Kidney (tissue), 14 donors: ENCODE results near the gene CUL3. TPM values are rescaled to one million over a fixed set of nuclear protein-coding genes. Genes with fewer than 3 reads are reported as not detected.

Experiments
- DNase-seq, 5 donors: peaks; one replicate each; pipeline ENCODE4 v3.0.0-alpha.2; 2013 to 2020
- FAIRE-seq: peaks from 2 replicates; lab custom pipeline; 2012; peaks lifted over from hg19 to GRCh38; lab: Jason Lieb, UNC
- H3K27ac ChIP-seq, 2 donors: one replicate each; pipeline ENCODE4 v1.7.0; 2013; ENCODE audit warnings: low read depth in 2 of 2, low read length in 2 of 2, inconsistent platforms in 1 of 2
- H3K27me3 ChIP-seq: one replicate; pipeline ENCODE4 v1.7.1; 2013; ENCODE audit warnings: low read length, inconsistent platforms; ENCODE audit not compliant: control insufficient read depth, insufficient read depth
- H3K36me3 ChIP-seq, 3 donors: one replicate each; pipeline versions ENCODE4 v1.7.0 to v1.7.1; 2013; ENCODE audit warnings: low read length in 3 of 3, control low read depth in 1 of 3, inconsistent platforms in 1 of 3; ENCODE audit not compliant: insufficient read depth in 3 of 3, control insufficient read depth in 2 of 3
- H3K4me1 ChIP-seq, 3 donors: one replicate each; pipeline versions ENCODE4 v1.7.0 to v1.7.1; 2013; ENCODE audit warnings: low read length in 3 of 3, inconsistent platforms in 1 of 3, low read depth in 1 of 3; ENCODE audit not compliant: control insufficient read depth in 2 of 3, insufficient read depth in 2 of 3
- H3K4me3 ChIP-seq, 3 donors: one replicate each; pipeline versions ENCODE4 v1.7.0 to v1.8.1; 2013; ENCODE audit warnings: low read length in 3 of 3, control low read depth in 1 of 3, inconsistent platforms in 1 of 3
- H3K9ac ChIP-seq, 3 donors: one replicate each; pipeline versions ENCODE4 v1.7.0 to v1.7.1; 2013; ENCODE audit warnings: low read length in 3 of 3, control low read depth in 1 of 3, inconsistent platforms in 1 of 3
- H3K9me3 ChIP-seq, 3 donors: one replicate each; pipeline versions ENCODE4 v1.7.0 to v1.7.1; 2013; ENCODE audit warnings: low read length in 3 of 3, control low read depth in 1 of 3, inconsistent platforms in 1 of 3; ENCODE audit not compliant: control insufficient read depth in 2 of 3, insufficient read depth in 1 of 3
- intact Hi-C: fragments of 100-400 bp; cut with DNase I; formaldehyde crosslinking; loops from one replicate; pipeline ENCODE4 v1.11.1; 2022
- polyA plus RNA-seq: library from polyadenylated mRNA; stranded (reverse); fragments of 350-450 nt; fragmentation: Illumina TruSeq; extraction: RNeasy Lipid Tissue Mini Kit (QIAGEN cat#74804); gene quantifications from one replicate; pipeline ENCODE4 v1.2.3, GENCODE V29; 2014; ENCODE audit warnings: low read depth, low replicate concordance; ENCODE audit not compliant: insufficient read depth
- total RNA-seq: library from RNA; stranded (reverse); fragmentation: NEBNext Ultra II Directional; extraction: Animal tissue kit (Norgen Biotek cat#: 25700); gene quantifications from one replicate; pipeline ENCODE4 v1.2.1, GENCODE V29; 2021
- TF ChIP-seq, protein P1 (sequence below): IDR thresholded peaks from 3 replicates; pipeline ENCODE4 v1.5.1; 2012; ENCODE audit warnings: mild to moderate bottlenecking, moderate library complexity, borderline replicate concordance; ENCODE audit not compliant: insufficient read depth; ENCODE audit errors: extremely low read depth
- donor health status: control.
- donor health status: control.
- donor health status: control.
- donor health status: control.
- donor health status: control.
- donor health status: DM: yes; HTN: yes; CAD: no.
- donor health status: Normal renal cell carcinoma (clear cell type).

CUL3 gene
- total and polyA plus RNA-seq, 2 donors from 2014 or later = 78.5 to 81.2 TPM

GRCh38 chr2:224429441-224429810, 155.7 kb downstream of the CUL3 start:
- Histone ChIP-seq H3K9me3 (no peaks in the 10 kb centered on the region), H3K9ac (no peak overlapping the region), H3K27ac (no peak overlapping the region), H3K4me3 (no peak overlapping the region), H3K36me3 (no peaks in the 10 kb centered on the region), H3K27me3 (no peaks in the 10 kb centered on the region), H3K4me1 (no peaks in the 10 kb centered on the region)
- TF ChIP-seq, protein P1, sequence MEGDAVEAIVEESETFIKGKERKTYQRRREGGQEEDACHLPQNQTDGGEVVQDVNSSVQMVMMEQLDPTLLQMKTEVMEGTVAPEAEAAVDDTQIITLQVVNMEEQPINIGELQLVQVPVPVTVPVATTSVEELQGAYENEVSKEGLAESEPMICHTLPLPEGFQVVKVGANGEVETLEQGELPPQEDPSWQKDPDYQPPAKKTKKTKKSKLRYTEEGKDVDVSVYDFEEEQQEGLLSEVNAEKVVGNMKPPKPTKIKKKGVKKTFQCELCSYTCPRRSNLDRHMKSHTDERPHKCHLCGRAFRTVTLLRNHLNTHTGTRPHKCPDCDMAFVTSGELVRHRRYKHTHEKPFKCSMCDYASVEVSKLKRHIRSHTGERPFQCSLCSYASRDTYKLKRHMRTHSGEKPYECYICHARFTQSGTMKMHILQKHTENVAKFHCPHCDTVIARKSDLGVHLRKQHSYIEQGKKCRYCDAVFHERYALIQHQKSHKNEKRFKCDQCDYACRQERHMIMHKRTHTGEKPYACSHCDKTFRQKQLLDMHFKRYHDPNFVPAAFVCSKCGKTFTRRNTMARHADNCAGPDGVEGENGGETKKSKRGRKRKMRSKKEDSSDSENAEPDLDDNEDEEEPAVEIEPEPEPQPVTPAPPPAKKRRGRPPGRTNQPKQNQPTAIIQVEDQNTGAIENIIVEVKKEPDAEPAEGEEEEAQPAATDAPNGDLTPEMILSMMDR = no peak
- FAIRE-seq = no peak
- DNase-seq = no peak
- intact Hi-C loops = no loop called here

GRCh38 chr2:224428787-224429440, 156.2 kb downstream of the CUL3 start:
- Histone ChIP-seq H3K27me3 (no peaks in the 10 kb centered on the region), H3K4me3 (no peak overlapping the region), H3K36me3 (no peaks in the 10 kb centered on the region), H3K4me1 (no peaks in the 10 kb centered on the region), H3K27ac (no peak overlapping the region), H3K9ac (no peak overlapping the region), H3K9me3 (no peaks in the 10 kb centered on the region)
- intact Hi-C loops = no loop called here
- DNase-seq (no peak), FAIRE-seq (no peak)
- TF ChIP-seq, protein P1 = no peak

GRCh38 chr2:224427471-224427870, 157.7 kb downstream of the CUL3 start:
- no peak overlapping the region for H3K9ac ChIP-seq
- H3K9me3 ChIP-seq = no peaks in the 10 kb centered on the region
- H3K4me1 ChIP-seq = no peaks in the 10 kb centered on the region
- no peak overlapping the region for H3K4me3 ChIP-seq
- intact Hi-C loops = no loop called here
- H3K27me3 ChIP-seq = no peaks in the 10 kb centered on the region
- TF ChIP-seq, protein P1 = no peak
- H3K27ac ChIP-seq = no peak overlapping the region
- DNase-seq (no peak), FAIRE-seq (no peak)
- no peaks in the 10 kb centered on the region for H3K36me3 ChIP-seq

GRCh38 chr2:224426656-224427055, 158.5 kb downstream of the CUL3 start:
- Histone ChIP-seq H3K27ac (no peak overlapping the region), H3K4me1 (no peaks in the 10 kb centered on the region), H3K27me3 (no peaks in the 10 kb centered on the region), H3K4me3 (no peak overlapping the region), H3K36me3 (no peaks in the 10 kb centered on the region), H3K9ac (no peak overlapping the region), H3K9me3 (no peaks in the 10 kb centered on the region)
- TF ChIP-seq, protein P1 = no peak
- no peak for DNase-seq
- FAIRE-seq = no peak
- intact Hi-C loops = no loop called here
